Myometrial cell (primary cell): ENCODE data around the gene METTL15. TPM values are rescaled to one million over a fixed set of nuclear protein-coding genes. Genes with fewer than 3 reads are reported as not detected.

ENCODE experiments used
- total RNA-seq: library from RNA; depleted of rRNA; stranded (reverse); fragments of >200 nt; gene quantifications from 2 replicates; pipeline ENCODE4 v1.2.3, GENCODE V29; 2015

The METTL15 gene
- 19.3 and 20.4 TPM in 2 replicates for total RNA-seq

GRCh38 chr11:28107750-28108618 lies at the start of gene METTL15, which contains the start of gene KIF18A:
Gene METTL15, plus strand, starts transcription at chr11:28108388. Its CDS starts 4,947 bp downstream, at chr11:28113335.
Gene KIF18A, minus strand, starts transcription at chr11:28108156. Its CDS starts 10,209 bp downstream, at chr11:28097947.

Other genes starting within 250 kb of the METTL15 start
- gene KIF18A, start 232 bp upstream of the METTL15 start, total RNA-seq: 11.5 and 12.1 TPM in 2 replicates